HCT116 (cell line): Measurements from ENCODE around the gene R3HDM1. TPM values are rescaled to one million over a fixed set of nuclear protein-coding genes. Genes with fewer than 3 reads are reported as not detected.

ENCODE experiments used
- ATAC-seq: fragments of 200-7000 bp; cut with Tn5 transposase; 2 replicates; pipeline ENCODE4 v1.9.1; 2020; ENCODE audit warnings: mild to moderate bottlenecking, moderate library complexity
- BruUV-seq: library from RNA; stranded (reverse); fragments of 400-500 nt; replicated peaks from 2 replicates; lab custom pipeline; 2021; lab: Mats Ljungman, UMichigan
- CTCF ChIA-PET: fragments of 300-600 bp; sonication (Branson Sonifier 250); formaldehyde crosslinking; loops from one replicate; lab custom pipeline; 2021; ENCODE audit warnings: antibody characterized with exemption; lab: Charles Lee
- POLR2A ChIA-PET: fragments of 300-600, 350-600 bp; sonication (Branson Sonifier 250); formaldehyde crosslinking; loops from one replicate; lab custom pipeline; 2021; ENCODE audit warnings: antibody characterized with exemption; lab: Charles Lee
- RAD21 ChIA-PET, 2 experiments: fragments of 300-600 bp; sonication (Branson Sonifier 250); formaldehyde crosslinking; loops; one replicate each; lab custom pipeline; 2023; ENCODE audit warnings: low total read pairs in 2 of 2; ENCODE audit not compliant: uncharacterized antibody in 2 of 2, unreplicated experiment in 2 of 2, low non-redundant PET in 1 of 2; lab: Charles Lee
- DNase-seq: peaks from one replicate; pipeline ENCODE4 v3.0.0-alpha.2; 2010; ENCODE audit warnings: low read depth, low spot score
- H2AFZ ChIP-seq: fragments of 200-600 bp; shearing (Covaris generic), sonication (generic); 2 replicates; pipeline ENCODE4 v1.6.1; 2017; ENCODE audit warnings: low read depth, mixed run types, mixed read lengths, antibody characterized with exemption, low read length; ENCODE audit not compliant: poor library complexity, severe bottlenecking
- H3K27ac ChIP-seq: 2 replicates; pipeline ENCODE4 v1.5.1; 2012; ENCODE audit warnings: low read depth, low read length
- H3K27me3 ChIP-seq: fragments of 200-600 bp; sonication (generic); 2 replicates; pipeline ENCODE4 v1.6.1; 2016; ENCODE audit warnings: mixed run types, low read length, mixed read lengths; ENCODE audit not compliant: insufficient read depth
- H3K36me3 ChIP-seq, 2 experiments: fragments of 200-500 bp in 1 of 2; fragments of 200-600 bp in 1 of 2; sonication (Bioruptor generic) in 1 of 2; sonication (generic) in 1 of 2; 2 replicates each; pipeline versions ENCODE4 v1.5.1 to v1.6.1; 2014 to 2016; ENCODE audit warnings: low read length in 2 of 2, inconsistent platforms in 1 of 2, mixed read lengths in 1 of 2, mixed run types in 1 of 2; ENCODE audit not compliant: insufficient read depth in 2 of 2, control insufficient read depth in 1 of 2
- H3K4me1 ChIP-seq, 2 experiments: fragments of 200-600 bp in 1 of 2; sonication (generic) in 1 of 2; 2 replicates each; pipeline versions ENCODE4 v1.5.1 to v1.6.1; 2012 to 2017; ENCODE audit warnings: low read length in 2 of 2, inconsistent platforms in 1 of 2, mild to moderate bottlenecking in 1 of 2, mixed read lengths in 1 of 2, mixed run types in 1 of 2, moderate library complexity in 1 of 2; ENCODE audit not compliant: insufficient read depth in 2 of 2, control insufficient read depth in 1 of 2
- H3K4me2 ChIP-seq: fragments of 200-600 bp; sonication (generic); 2 replicates; pipeline ENCODE4 v1.6.1; 2017; ENCODE audit warnings: mixed run types, low read length, mixed read lengths
- H3K4me3 ChIP-seq, 2 experiments: fragments of 200-600 bp in 1 of 2; sonication (generic) in 1 of 2; replicated peaks in 1 of 2; 2 replicates each; pipeline ENCODE4 v1.5.1; 2011 to 2016; ENCODE audit warnings: low read length in 2 of 2, control low read depth in 1 of 2, low read depth in 1 of 2, mild to moderate bottlenecking in 1 of 2, mixed read lengths in 1 of 2, mixed run types in 1 of 2
- H3K79me2 ChIP-seq: fragments of 200-600 bp; sonication (generic); 2 replicates; pipeline ENCODE4 v1.6.1; 2017; ENCODE audit warnings: mild to moderate bottlenecking, mixed run types, low read length, moderate library complexity, mixed read lengths; ENCODE audit not compliant: insufficient read depth
- H3K9ac ChIP-seq: fragments of 200-600 bp; sonication (generic); 2 replicates; pipeline ENCODE4 v1.6.1; 2016; ENCODE audit warnings: low read length, mixed read lengths
- H3K9me2 ChIP-seq: fragments of 200-600 bp; sonication (generic), shearing (Covaris generic); 2 replicates; pipeline ENCODE4 v1.6.1; 2017; ENCODE audit warnings: mixed run types, mild to moderate bottlenecking, moderate library complexity; ENCODE audit not compliant: insufficient read depth
- H3K9me3 ChIP-seq, 2 experiments: fragments of 200-500 bp in 1 of 2; fragments of 200-600 bp in 1 of 2; sonication (Bioruptor generic) in 1 of 2; sonication (generic) in 1 of 2; 2 replicates each; pipeline ENCODE4 v1.6.1; 2014 to 2017; ENCODE audit warnings: low read length in 2 of 2, mixed read lengths in 2 of 2, inconsistent platforms in 1 of 2, low read depth in 1 of 2, mild to moderate bottlenecking in 1 of 2, mixed run types in 1 of 2, moderate library complexity in 1 of 2; ENCODE audit not compliant: control insufficient read depth in 1 of 2, insufficient read depth in 1 of 2
- H4K20me1 ChIP-seq: fragments of 200-600 bp; sonication (generic), shearing (Covaris generic); 2 replicates; pipeline ENCODE4 v1.6.1; 2017; ENCODE audit warnings: mixed run types, mild to moderate bottlenecking, moderate library complexity; ENCODE audit not compliant: insufficient read depth
- CBX3 ChIP-seq: IDR thresholded peaks from 2 replicates; pipeline ENCODE4 v1.6.1; 2012; ENCODE audit warnings: low read depth
- CEBPB ChIP-seq: IDR thresholded peaks from 2 replicates; pipeline ENCODE4 v1.6.1; 2012; ENCODE audit warnings: low read depth
- EGR1 ChIP-seq: IDR thresholded peaks from 2 replicates; pipeline ENCODE4 v1.6.1; 2012; ENCODE audit warnings: low read depth
- ELF1 ChIP-seq: IDR thresholded peaks from 2 replicates; pipeline ENCODE4 v1.6.1; 2012; ENCODE audit warnings: low read depth, borderline replicate concordance
- EZH2 ChIP-seq: fragments of 200-600 bp; sonication (generic); IDR thresholded peaks from 2 replicates; pipeline ENCODE4 v1.6.1; 2017; ENCODE audit warnings: antibody characterized with exemption, mixed run types
- EZH2phosphoT487 ChIP-seq: fragments of 200-600 bp; IDR thresholded peaks from 2 replicates; pipeline ENCODE4 v1.6.1; 2018; ENCODE audit warnings: antibody characterized with exemption, borderline replicate concordance
- FOSL1 ChIP-seq: IDR thresholded peaks from 2 replicates; pipeline ENCODE4 v1.6.1; 2012; ENCODE audit warnings: low read depth
- POLR2A ChIP-seq: IDR thresholded peaks from 2 replicates; pipeline ENCODE4 v1.7.0; 2011; ENCODE audit warnings: borderline replicate concordance; ENCODE audit not compliant: insufficient read depth, insufficient read length; ENCODE audit errors: extremely low read depth
- POLR2AphosphoS5 ChIP-seq: IDR thresholded peaks from 2 replicates; pipeline ENCODE4 v1.6.1; 2011; ENCODE audit warnings: mild to moderate bottlenecking, low read depth, low read length, moderate library complexity
- RAD21 ChIP-seq: IDR thresholded peaks from 2 replicates; pipeline ENCODE4 v1.6.1; 2012; ENCODE audit warnings: low read depth, mild to moderate bottlenecking
- SRF ChIP-seq: IDR thresholded peaks from 2 replicates; pipeline ENCODE4 v1.6.1; 2012; ENCODE audit warnings: low read depth
- TCF7L2 ChIP-seq: IDR thresholded peaks from 2 replicates; pipeline ENCODE4 v1.7.0; 2011; ENCODE audit warnings: borderline replicate concordance, inconsistent platforms; ENCODE audit not compliant: insufficient read depth, insufficient read length; ENCODE audit errors: extremely low read depth
- ZBTB33 ChIP-seq: IDR thresholded peaks from 2 replicates; pipeline ENCODE4 v1.6.1; 2011; ENCODE audit warnings: mild to moderate bottlenecking, low read length, moderate library complexity; ENCODE audit not compliant: insufficient replicate concordance; ENCODE audit errors: extremely low read depth
- ZFX ChIP-seq: fragments of 450-650 bp; IDR thresholded peaks from 2 replicates; pipeline ENCODE4 v1.6.1; 2017
- intact Hi-C: fragments of 100-400 bp; cut with micrococcal nuclease; formaldehyde crosslinking; loops from 2 replicates; pipeline ENCODE4 v1.10.0; 2022
- total RNA-seq: library from RNA; stranded (reverse); gene quantifications from one replicate; pipeline ENCODE4 v1.2.1, GENCODE V29; 2021; ENCODE audit not compliant: unreplicated experiment
- TF ChIP-seq, protein P1 (sequence below): IDR thresholded peaks from 2 replicates; pipeline ENCODE4 v1.6.1; 2012

Gene R3HDM1
- total RNA-seq, 1 experiment from 2014 or later: 43.1 TPM

- no peak overlapping the region for H3K27ac ChIP-seq
- ChIA-PET RAD21 (no interaction called here), CTCF (interaction anchor here (0.8 kb wide), 1 partner anchor 53 kb away, joined by 3 read pairs; no protein-coding TSS in a partner anchor), POLR2A (interaction anchor here (0.7 kb wide), 1 partner anchor 703 kb away, joined by 4 read pairs; no protein-coding TSS in a partner anchor)
- no peak overlapping the region for H3K9ac ChIP-seq
- H3K4me2 ChIP-seq: no peak overlapping the region
- no peaks in the 10 kb centered on the region for H4K20me1 ChIP-seq
- H3K27me3 ChIP-seq: no peaks in the 10 kb centered on the region
- TF ChIP-seq RAD21 (no peak), CBX3 (no peak), POLR2A (no peak), ZBTB33 (no peak), ZFX (no peak), FOSL1 (no peak), CEBPB (no peak), EZH2phosphoT487 (no peak), SRF (no peak), EGR1 (no peak), ELF1 (no peak), POLR2AphosphoS5 (no peak), EZH2 (no peak), TCF7L2 (no peak)
- TF ChIP-seq, protein P1, sequence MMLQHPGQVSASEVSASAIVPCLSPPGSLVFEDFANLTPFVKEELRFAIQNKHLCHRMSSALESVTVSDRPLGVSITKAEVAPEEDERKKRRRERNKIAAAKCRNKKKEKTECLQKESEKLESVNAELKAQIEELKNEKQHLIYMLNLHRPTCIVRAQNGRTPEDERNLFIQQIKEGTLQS: no peak
- BruUV-seq: no TSS peak
- H2AFZ ChIP-seq: no peak overlapping the region
- peaks cover 12 to 18% of the 10 kb centered on the region in 2 experiments for H3K36me3 ChIP-seq
- ATAC-seq: no peak
- H3K79me2 ChIP-seq: peaks cover 64% of the 10 kb centered on the region
- H3K4me3 ChIP-seq: no peak overlapping the region
- no peak for DNase-seq
- no peaks in the 10 kb centered on the region for H3K9me2 ChIP-seq
- no peaks in the 10 kb centered on the region for H3K9me3 ChIP-seq
- peaks cover 6 to 18% of the 10 kb centered on the region in 2 experiments; a peak in 3 of 4 replicates for H3K4me1 ChIP-seq
- intact Hi-C loops: no loop called here
Measured at GRCh38 chr2:135745545-135745944, 214.3 kb downstream of the R3HDM1 start.
